WTC11 (cell line): ENCODE results near the gene DBH. TPM values are rescaled to one million over a fixed set of nuclear protein-coding genes. Genes with fewer than 3 reads are reported as not detected.

ENCODE experiments used
- ATAC-seq: fragments of 200-7000 bp; cut with Tn5 transposase; 2 replicates; pipeline ENCODE4 v1.10.0; 2021; ENCODE audit warnings: mild to moderate bottlenecking, moderate library complexity
- CTCF ChIA-PET: fragments of 300-600 bp; sonication (Branson Sonifier 250); formaldehyde crosslinking; loops from one replicate; lab custom pipeline; 2021; ENCODE audit warnings: antibody characterized with exemption; lab: Charles Lee
- POLR2A ChIA-PET: fragments of 350-600 bp; sonication (Branson Sonifier 250); formaldehyde crosslinking; loops from one replicate; lab custom pipeline; 2021; ENCODE audit warnings: antibody characterized with exemption; lab: Charles Lee
- DNase-seq: peaks from one replicate; pipeline ENCODE4 v3.0.0; 2021; ENCODE audit warnings: low spot score
- H3K27ac Mint-ChIP-seq: 2 replicates; pipeline ENCODE4 v1.8.0; 2021; ENCODE audit warnings: mixed read lengths
- H3K27me3 Mint-ChIP-seq: 2 replicates; pipeline ENCODE4 v1.8.0; 2021; ENCODE audit warnings: low read depth, mild to moderate bottlenecking, moderate library complexity, mixed read lengths
- H3K36me3 Mint-ChIP-seq: 2 replicates; pipeline ENCODE4 v1.8.0; 2021; ENCODE audit warnings: mixed read lengths
- H3K4me1 Mint-ChIP-seq: 2 replicates; pipeline ENCODE4 v1.8.0; 2022; ENCODE audit warnings: mixed read lengths
- H3K4me3 Mint-ChIP-seq: 2 replicates; pipeline ENCODE4 v1.8.0; 2021; ENCODE audit warnings: mild to moderate bottlenecking, moderate library complexity, mixed read lengths
- H3K9me3 Mint-ChIP-seq: 2 replicates; pipeline ENCODE4 v1.8.0; 2021; ENCODE audit warnings: mixed read lengths
- CREM ChIP-seq: sonication (generic); formaldehyde crosslinking; IDR thresholded peaks from 2 replicates; pipeline ENCODE4 v1.8.1; 2022; ENCODE audit warnings: mild to moderate bottlenecking, missing genetic modification reagents, moderate library complexity
- ESRRA ChIP-seq: sonication (generic); formaldehyde crosslinking; IDR thresholded peaks from 2 replicates; pipeline ENCODE4 v1.8.1; 2022; ENCODE audit warnings: mild to moderate bottlenecking, missing genetic modification reagents, borderline replicate concordance
- JAZF1 ChIP-seq: fragments of 250-450 bp; sonication (Bioruptor Pico); IDR thresholded peaks from 2 replicates; pipeline ENCODE4 v1.9.0; 2021; ENCODE audit warnings: moderate library complexity, mild to moderate bottlenecking, inconsistent platforms
- JUN ChIP-seq: sonication (generic); formaldehyde crosslinking; IDR thresholded peaks from 2 replicates; pipeline ENCODE4 v1.8.0; 2023; ENCODE audit warnings: mild to moderate bottlenecking, missing genetic modification reagents
- KAT7 ChIP-seq: sonication (generic); formaldehyde crosslinking; IDR thresholded peaks from 2 replicates; pipeline ENCODE4 v1.8.1; 2023; ENCODE audit warnings: missing genetic modification reagents, mild to moderate bottlenecking, borderline replicate concordance
- NR2C2 ChIP-seq: sonication (generic); formaldehyde crosslinking; IDR thresholded peaks from 2 replicates; pipeline ENCODE4 v1.8.0; 2022; ENCODE audit warnings: mild to moderate bottlenecking, missing genetic modification reagents
- NR3C1 ChIP-seq: sonication (generic); formaldehyde crosslinking; conservative IDR thresholded peaks from 2 replicates; pipeline ENCODE4 v1.8.1; 2023; ENCODE audit warnings: low read depth, mild to moderate bottlenecking, missing genetic modification reagents
- PRRX2 ChIP-seq: fragments of 250-450 bp; sonication (Bioruptor Pico); IDR thresholded peaks from 2 replicates; pipeline ENCODE4 v1.8.0; 2021; ENCODE audit warnings: mild to moderate bottlenecking
- SMAD3 ChIP-seq: sonication (generic); formaldehyde crosslinking; IDR thresholded peaks from 2 replicates; pipeline ENCODE4 v1.8.0; 2022; ENCODE audit warnings: missing genetic modification reagents, mild to moderate bottlenecking, borderline replicate concordance
- SMAD4 ChIP-seq: sonication (generic); formaldehyde crosslinking; IDR thresholded peaks from 2 replicates; pipeline ENCODE4 v1.8.0; 2022; ENCODE audit warnings: mild to moderate bottlenecking, missing genetic modification reagents
- TEAD4 ChIP-seq: sonication (generic); formaldehyde crosslinking; IDR thresholded peaks from 2 replicates; pipeline ENCODE4 v1.8.0; 2022; ENCODE audit warnings: mild to moderate bottlenecking, missing genetic modification reagents
- ZNF138 ChIP-seq: sonication (generic); formaldehyde crosslinking; conservative IDR thresholded peaks from 2 replicates; pipeline ENCODE4 v1.8.1; 2022; ENCODE audit warnings: mild to moderate bottlenecking, moderate library complexity, missing genetic modification reagents
- ZNF671 ChIP-seq: fragments of 250-450 bp; sonication (Bioruptor Pico); IDR thresholded peaks from 2 replicates; pipeline ENCODE4 v1.8.0; 2021; ENCODE audit warnings: mild to moderate bottlenecking
- total RNA-seq: library from RNA; stranded (reverse); gene quantifications from 3 replicates; pipeline ENCODE4 v1.2.3, GENCODE V29; 2021
- TF ChIP-seq, protein P1 (sequence below): sonication (generic); formaldehyde crosslinking; IDR thresholded peaks from 2 replicates; pipeline ENCODE4 v1.8.1; 2022; ENCODE audit warnings: mild to moderate bottlenecking, missing genetic modification reagents, moderate library complexity, borderline replicate concordance
- TF ChIP-seq, protein P2 (sequence below): sonication (generic); formaldehyde crosslinking; conservative IDR thresholded peaks from 2 replicates; pipeline ENCODE4 v1.8.1; 2022; ENCODE audit warnings: mild to moderate bottlenecking, missing genetic modification reagents
- TF ChIP-seq, protein P3 (sequence below): sonication (generic); formaldehyde crosslinking; IDR thresholded peaks from 2 replicates; pipeline ENCODE4 v1.8.0; 2023; ENCODE audit warnings: mild to moderate bottlenecking, missing genetic modification reagents
- TF ChIP-seq, protein P4 (sequence below): sonication (generic); formaldehyde crosslinking; IDR thresholded peaks from 2 replicates; pipeline ENCODE4 v1.8.0; 2023; ENCODE audit warnings: missing genetic modification reagents
- TF ChIP-seq, protein P5 (sequence below): sonication (generic); formaldehyde crosslinking; IDR thresholded peaks from 2 replicates; pipeline ENCODE4 v1.8.0; 2023; ENCODE audit warnings: missing genetic modification reagents, mild to moderate bottlenecking, borderline replicate concordance
- TF ChIP-seq, protein P6 (sequence below): fragments of 250-450 bp; sonication (Bioruptor Pico); conservative IDR thresholded peaks from 2 replicates; pipeline ENCODE4 v1.9.0; 2021; ENCODE audit warnings: mild to moderate bottlenecking
- TF ChIP-seq, protein P7 (sequence below): sonication (generic); formaldehyde crosslinking; IDR thresholded peaks from 2 replicates; pipeline ENCODE4 v1.8.1; 2022; ENCODE audit warnings: missing genetic modification reagents, borderline replicate concordance
- TF ChIP-seq, protein P8 (sequence below): fragments of 250-450 bp; sonication (Bioruptor Pico); IDR thresholded peaks from 2 replicates; pipeline ENCODE4 v2.1.2; 2022; ENCODE audit warnings: mild to moderate bottlenecking, moderate library complexity

Gene DBH
- total RNA-seq, 1 experiment from 2014 or later = 0.24 TPM

DNA sequence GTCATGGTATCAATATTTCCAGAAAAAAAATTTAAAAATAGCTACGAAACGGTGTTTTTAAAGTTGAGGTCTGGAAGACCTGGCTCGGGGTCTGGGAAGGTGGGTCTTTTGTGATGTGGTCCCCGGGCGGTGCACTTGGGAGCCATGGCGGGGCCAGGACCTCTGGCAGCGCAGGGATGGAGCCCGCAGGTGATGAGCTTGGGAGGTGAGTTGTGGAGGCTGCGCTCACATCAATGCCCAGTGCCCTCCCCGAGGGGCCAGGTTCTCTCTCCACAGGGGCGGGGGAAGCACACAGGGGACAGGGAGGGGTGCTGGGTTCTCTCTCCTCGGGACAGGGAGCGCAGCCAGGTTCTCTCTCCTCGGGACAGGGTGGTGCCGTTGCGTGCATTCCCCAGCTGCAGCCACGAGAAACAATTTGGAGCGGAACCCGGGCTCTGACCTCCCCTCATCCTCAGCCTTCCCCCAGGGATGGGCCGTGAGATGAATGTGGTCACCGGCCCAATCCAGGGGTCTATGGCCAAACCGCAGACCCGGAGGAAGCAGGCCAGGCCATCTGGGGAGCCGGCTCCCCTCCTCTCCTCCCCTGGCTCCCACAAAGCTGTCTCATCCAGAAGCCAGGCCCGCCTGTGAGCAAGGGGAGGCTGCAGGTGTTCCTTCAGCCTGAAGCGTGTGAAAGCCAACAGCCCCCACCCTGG is 25.8 kb downstream of the DBH start (continued):
- no peak for TF ChIP-seq ESRRA
- TF ChIP-seq, protein P1, sequence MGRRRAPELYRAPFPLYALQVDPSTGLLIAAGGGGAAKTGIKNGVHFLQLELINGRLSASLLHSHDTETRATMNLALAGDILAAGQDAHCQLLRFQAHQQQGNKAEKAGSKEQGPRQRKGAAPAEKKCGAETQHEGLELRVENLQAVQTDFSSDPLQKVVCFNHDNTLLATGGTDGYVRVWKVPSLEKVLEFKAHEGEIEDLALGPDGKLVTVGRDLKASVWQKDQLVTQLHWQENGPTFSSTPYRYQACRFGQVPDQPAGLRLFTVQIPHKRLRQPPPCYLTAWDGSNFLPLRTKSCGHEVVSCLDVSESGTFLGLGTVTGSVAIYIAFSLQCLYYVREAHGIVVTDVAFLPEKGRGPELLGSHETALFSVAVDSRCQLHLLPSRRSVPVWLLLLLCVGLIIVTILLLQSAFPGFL (CRISPR knock-in tag) = no peak
- no peak for TF ChIP-seq ZNF671 (CRISPR knock-in tag)
- no peak for TF ChIP-seq CREM
- TF ChIP-seq ZNF138 = no peak
- no peak for TF ChIP-seq NR2C2
- TF ChIP-seq, protein P2, sequence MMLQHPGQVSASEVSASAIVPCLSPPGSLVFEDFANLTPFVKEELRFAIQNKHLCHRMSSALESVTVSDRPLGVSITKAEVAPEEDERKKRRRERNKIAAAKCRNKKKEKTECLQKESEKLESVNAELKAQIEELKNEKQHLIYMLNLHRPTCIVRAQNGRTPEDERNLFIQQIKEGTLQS = no peak
- TF ChIP-seq NR3C1 = no peak
- no peak for TF ChIP-seq KAT7
- TF ChIP-seq, protein P3, sequence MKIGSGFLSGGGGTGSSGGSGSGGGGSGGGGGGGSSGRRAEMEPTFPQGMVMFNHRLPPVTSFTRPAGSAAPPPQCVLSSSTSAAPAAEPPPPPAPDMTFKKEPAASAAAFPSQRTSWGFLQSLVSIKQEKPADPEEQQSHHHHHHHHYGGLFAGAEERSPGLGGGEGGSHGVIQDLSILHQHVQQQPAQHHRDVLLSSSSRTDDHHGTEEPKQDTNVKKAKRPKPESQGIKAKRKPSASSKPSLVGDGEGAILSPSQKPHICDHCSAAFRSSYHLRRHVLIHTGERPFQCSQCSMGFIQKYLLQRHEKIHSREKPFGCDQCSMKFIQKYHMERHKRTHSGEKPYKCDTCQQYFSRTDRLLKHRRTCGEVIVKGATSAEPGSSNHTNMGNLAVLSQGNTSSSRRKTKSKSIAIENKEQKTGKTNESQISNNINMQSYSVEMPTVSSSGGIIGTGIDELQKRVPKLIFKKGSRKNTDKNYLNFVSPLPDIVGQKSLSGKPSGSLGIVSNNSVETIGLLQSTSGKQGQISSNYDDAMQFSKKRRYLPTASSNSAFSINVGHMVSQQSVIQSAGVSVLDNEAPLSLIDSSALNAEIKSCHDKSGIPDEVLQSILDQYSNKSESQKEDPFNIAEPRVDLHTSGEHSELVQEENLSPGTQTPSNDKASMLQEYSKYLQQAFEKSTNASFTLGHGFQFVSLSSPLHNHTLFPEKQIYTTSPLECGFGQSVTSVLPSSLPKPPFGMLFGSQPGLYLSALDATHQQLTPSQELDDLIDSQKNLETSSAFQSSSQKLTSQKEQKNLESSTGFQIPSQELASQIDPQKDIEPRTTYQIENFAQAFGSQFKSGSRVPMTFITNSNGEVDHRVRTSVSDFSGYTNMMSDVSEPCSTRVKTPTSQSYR (CRISPR knock-in tag) = no peak
- no peak for TF ChIP-seq SMAD4
- TF ChIP-seq JAZF1 = no peak
- TF ChIP-seq, protein P4, sequence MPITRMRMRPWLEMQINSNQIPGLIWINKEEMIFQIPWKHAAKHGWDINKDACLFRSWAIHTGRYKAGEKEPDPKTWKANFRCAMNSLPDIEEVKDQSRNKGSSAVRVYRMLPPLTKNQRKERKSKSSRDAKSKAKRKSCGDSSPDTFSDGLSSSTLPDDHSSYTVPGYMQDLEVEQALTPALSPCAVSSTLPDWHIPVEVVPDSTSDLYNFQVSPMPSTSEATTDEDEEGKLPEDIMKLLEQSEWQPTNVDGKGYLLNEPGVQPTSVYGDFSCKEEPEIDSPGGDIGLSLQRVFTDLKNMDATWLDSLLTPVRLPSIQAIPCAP (CRISPR knock-in tag) = no peak
- no peak for TF ChIP-seq TEAD4 (CRISPR knock-in tag)

DNA sequence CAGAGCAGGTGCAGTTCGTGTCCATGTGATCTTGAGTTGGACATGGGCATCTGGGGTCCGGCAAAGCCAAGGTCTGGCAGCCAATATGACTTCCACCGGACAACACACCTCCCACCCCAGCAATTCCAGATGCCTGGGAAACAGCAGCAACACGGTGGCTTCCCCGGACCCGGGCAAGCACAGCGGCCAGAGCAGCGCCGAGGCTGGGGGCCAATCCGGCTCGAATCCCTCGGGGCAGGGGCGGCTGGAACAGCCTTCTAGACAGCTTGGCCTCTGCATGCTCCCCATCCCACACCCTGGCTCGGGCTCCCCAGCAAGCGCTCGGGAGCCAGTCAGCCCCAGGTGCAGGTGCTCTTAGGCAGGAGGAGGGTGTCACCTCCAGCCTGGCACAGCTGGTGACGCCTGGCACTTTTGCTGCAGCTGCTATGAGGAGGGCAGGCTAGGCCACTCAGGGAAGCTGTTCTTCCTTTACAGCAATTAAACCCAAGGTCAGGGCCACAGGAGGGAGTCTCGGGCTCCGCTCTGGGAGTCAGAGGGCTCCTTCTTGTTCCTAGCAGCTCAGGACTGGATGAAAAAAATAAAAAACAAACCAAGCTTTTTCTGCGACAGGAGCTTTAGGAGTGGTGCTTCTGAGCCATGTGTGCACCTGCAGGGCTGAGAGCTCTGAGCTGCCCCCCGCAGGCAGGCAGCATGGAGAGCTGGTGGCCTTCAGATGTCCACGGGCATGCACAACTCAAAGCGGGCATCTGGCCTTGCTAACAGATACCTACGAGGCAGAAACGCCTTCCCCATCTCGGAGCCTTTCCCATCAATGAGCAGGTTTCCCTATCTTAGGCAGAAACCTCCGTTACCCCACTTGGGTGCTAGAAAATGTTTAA is 28.2 kb downstream of the DBH start:
- ChIA-PET CTCF (interaction anchor here (0.6 to 2.4 kb wide), 14 partner anchors 9 to 391 kb away, joined by 3 to 7 read pairs (median 3); partner anchors contain the start of gene ADAMTSL2), POLR2A (no interaction called here)
- Mint-ChIP-seq H3K36me3 (peaks cover 6% of the 10 kb centered on the region), H3K27ac (no peak overlapping the region), H3K9me3 (no peaks in the 10 kb centered on the region), H3K4me3 (no peak overlapping the region), H3K4me1 (peaks cover 2% of the 10 kb centered on the region; the same call in 1 of the 2 replicates), H3K27me3 (peaks cover 3% of the 10 kb centered on the region)
- no peak for ATAC-seq
- no peak for DNase-seq
- TF ChIP-seq JUN (CRISPR knock-in tag) (no peak), PRRX2 (no peak), SMAD3 (no peak)
- TF ChIP-seq, protein P5, sequence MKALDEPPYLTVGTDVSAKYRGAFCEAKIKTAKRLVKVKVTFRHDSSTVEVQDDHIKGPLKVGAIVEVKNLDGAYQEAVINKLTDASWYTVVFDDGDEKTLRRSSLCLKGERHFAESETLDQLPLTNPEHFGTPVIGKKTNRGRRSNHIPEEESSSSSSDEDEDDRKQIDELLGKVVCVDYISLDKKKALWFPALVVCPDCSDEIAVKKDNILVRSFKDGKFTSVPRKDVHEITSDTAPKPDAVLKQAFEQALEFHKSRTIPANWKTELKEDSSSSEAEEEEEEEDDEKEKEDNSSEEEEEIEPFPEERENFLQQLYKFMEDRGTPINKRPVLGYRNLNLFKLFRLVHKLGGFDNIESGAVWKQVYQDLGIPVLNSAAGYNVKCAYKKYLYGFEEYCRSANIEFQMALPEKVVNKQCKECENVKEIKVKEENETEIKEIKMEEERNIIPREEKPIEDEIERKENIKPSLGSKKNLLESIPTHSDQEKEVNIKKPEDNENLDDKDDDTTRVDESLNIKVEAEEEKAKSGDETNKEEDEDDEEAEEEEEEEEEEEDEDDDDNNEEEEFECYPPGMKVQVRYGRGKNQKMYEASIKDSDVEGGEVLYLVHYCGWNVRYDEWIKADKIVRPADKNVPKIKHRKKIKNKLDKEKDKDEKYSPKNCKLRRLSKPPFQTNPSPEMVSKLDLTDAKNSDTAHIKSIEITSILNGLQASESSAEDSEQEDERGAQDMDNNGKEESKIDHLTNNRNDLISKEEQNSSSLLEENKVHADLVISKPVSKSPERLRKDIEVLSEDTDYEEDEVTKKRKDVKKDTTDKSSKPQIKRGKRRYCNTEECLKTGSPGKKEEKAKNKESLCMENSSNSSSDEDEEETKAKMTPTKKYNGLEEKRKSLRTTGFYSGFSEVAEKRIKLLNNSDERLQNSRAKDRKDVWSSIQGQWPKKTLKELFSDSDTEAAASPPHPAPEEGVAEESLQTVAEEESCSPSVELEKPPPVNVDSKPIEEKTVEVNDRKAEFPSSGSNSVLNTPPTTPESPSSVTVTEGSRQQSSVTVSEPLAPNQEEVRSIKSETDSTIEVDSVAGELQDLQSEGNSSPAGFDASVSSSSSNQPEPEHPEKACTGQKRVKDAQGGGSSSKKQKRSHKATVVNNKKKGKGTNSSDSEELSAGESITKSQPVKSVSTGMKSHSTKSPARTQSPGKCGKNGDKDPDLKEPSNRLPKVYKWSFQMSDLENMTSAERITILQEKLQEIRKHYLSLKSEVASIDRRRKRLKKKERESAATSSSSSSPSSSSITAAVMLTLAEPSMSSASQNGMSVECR (CRISPR knock-in tag) = no peak
- TF ChIP-seq, protein P6, sequence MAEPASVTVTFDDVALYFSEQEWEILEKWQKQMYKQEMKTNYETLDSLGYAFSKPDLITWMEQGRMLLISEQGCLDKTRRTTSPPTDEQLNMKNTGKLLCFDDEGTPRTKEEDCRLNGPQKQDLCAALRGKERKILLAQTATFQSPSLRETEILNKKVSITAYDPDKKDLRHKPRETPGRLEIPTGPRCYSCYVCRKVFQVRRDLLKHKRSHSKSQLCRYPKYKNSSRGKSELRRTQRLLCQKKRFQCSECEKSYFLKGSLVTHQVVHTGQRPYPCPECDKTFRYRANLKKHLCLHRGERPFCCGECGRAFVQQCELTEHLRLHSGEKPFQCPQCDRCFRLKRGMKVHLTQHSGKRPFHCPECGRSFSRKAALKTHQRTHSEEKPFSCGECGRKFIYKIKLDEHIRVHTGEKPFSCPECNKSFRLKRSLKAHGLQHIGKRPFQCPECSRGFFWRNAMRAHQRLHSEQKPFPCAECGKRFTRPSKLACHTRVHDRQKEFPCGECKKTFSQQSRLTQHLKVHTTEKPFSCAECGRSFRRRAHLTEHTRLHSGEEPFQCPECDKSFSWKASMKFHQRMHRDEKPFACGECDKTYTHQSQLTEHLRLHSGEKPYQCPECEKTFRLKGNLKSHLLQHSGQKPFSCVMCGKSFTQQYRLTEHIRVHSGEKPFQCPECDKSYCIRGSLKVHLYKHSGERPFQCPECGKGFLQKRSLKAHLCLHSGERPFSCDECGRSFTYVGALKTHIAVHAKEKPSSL (CRISPR knock-in tag) = no peak
- TF ChIP-seq, protein P7, sequence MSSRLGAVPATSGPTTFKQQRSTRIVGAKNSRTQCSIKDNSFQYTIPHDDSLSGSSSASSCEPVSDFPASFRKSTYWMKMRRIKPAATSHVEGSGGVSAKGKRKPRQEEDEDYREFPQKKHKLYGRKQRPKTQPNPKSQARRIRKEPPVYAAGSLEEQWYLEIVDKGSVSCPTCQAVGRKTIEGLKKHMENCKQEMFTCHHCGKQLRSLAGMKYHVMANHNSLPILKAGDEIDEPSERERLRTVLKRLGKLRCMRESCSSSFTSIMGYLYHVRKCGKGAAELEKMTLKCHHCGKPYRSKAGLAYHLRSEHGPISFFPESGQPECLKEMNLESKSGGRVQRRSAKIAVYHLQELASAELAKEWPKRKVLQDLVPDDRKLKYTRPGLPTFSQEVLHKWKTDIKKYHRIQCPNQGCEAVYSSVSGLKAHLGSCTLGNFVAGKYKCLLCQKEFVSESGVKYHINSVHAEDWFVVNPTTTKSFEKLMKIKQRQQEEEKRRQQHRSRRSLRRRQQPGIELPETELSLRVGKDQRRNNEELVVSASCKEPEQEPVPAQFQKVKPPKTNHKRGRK = no peak
- TF ChIP-seq, protein P8, sequence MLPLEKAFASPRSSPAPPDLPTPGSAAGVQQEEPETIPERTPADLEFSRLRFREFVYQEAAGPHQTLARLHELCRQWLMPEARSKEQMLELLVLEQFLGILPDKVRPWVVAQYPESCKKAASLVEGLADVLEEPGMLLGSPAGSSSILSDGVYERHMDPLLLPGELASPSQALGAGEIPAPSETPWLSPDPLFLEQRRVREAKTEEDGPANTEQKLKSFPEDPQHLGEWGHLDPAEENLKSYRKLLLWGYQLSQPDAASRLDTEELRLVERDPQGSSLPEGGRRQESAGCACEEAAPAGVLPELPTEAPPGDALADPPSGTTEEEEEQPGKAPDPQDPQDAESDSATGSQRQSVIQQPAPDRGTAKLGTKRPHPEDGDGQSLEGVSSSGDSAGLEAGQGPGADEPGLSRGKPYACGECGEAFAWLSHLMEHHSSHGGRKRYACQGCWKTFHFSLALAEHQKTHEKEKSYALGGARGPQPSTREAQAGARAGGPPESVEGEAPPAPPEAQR (CRISPR knock-in tag) = no peak
